GM12878 (cell line): Measurements from ENCODE around the gene VASH2. TPM values are rescaled to one million over a fixed set of nuclear protein-coding genes. Genes with fewer than 3 reads are reported as not detected.

Experiments
- ATAC-seq: fragments of 200-7000 bp; cut with Tn5 transposase; 3 replicates; pipeline ENCODE4 v1.9.1; 2020; ENCODE audit warnings: mild to moderate bottlenecking, moderate library complexity
- BruUV-seq: library from RNA; stranded (reverse); fragments of 400-500 nt; replicated peaks from 2 replicates; lab custom pipeline; 2021; lab: Mats Ljungman, UMichigan
- CTCF ChIA-PET: fragments of 300-600 bp; sonication (Branson Sonifier 250); formaldehyde crosslinking; extraction: SDS; loops from one replicate; lab custom pipeline; 2021; ENCODE audit warnings: inconsistent platforms; lab: Yijun Ruan, JAX
- POLR2A ChIA-PET: fragments of 350-600 bp; formaldehyde crosslinking; extraction: SDS; loops from one replicate; lab custom pipeline; 2021; ENCODE audit warnings: inconsistent platforms; lab: Charles Lee
- RAD21 ChIA-PET: fragments of 300-600 bp; sonication (Branson Sonifier 250); formaldehyde crosslinking; loops from one replicate; lab custom pipeline; 2023; ENCODE audit warnings: antibody characterized with exemption; ENCODE audit not compliant: unreplicated experiment; lab: Charles Lee
- SMC1A ChIA-PET: fragments of 300-600 bp; sonication (Branson Sonifier 250); formaldehyde crosslinking; loops from one replicate; lab custom pipeline; 2023; ENCODE audit not compliant: unreplicated experiment, uncharacterized antibody; lab: Charles Lee
- DNase-seq: peaks from one replicate; pipeline ENCODE4 v3.0.0-alpha.2; 2011; ENCODE audit warnings: low read depth, low spot score
- FAIRE-seq: peaks from 3 replicates; lab custom pipeline; 2011; peaks lifted over from hg19 to GRCh38; lab: Jason Lieb, UNC
- H2AFZ ChIP-seq: 2 replicates; pipeline ENCODE4 v1.6.0; 2011; ENCODE audit warnings: low read depth, low read length, control low read depth; ENCODE audit not compliant: control insufficient read depth
- H3K27ac ChIP-seq: 2 replicates; pipeline ENCODE4 v1.5.1; 2011; ENCODE audit warnings: control low read depth; ENCODE audit not compliant: control insufficient read depth, insufficient read depth
- H3K27me3 ChIP-seq, 2 experiments: replicated peaks in 1 of 2; 2 replicates each; pipeline versions ENCODE4 v1.6.0 to v1.6.1; 2011; ENCODE audit warnings: low read length in 1 of 2; ENCODE audit not compliant: control insufficient read depth in 2 of 2, insufficient read depth in 2 of 2
- H3K36me3 ChIP-seq, 2 experiments: 2 replicates each; pipeline ENCODE4 v1.5.1; 2011; ENCODE audit warnings: low read length in 1 of 2; ENCODE audit not compliant: control insufficient read depth in 2 of 2, insufficient read depth in 2 of 2
- H3K4me1 ChIP-seq: 2 replicates; pipeline ENCODE4 v1.6.1; 2011; ENCODE audit warnings: mild to moderate bottlenecking, low read length, moderate library complexity, mixed read lengths; ENCODE audit not compliant: control insufficient read depth, insufficient read depth
- H3K4me2 ChIP-seq: 2 replicates; pipeline ENCODE4 v1.6.0; 2011; ENCODE audit warnings: control low read depth; ENCODE audit not compliant: control insufficient read depth, insufficient read depth
- H3K4me3 ChIP-seq: fragments of 200-600 bp; sonication (generic); 2 replicates; pipeline ENCODE4 v1.5.1; 2016
- H3K79me2 ChIP-seq: 2 replicates; pipeline ENCODE4 v1.6.0; 2011; ENCODE audit warnings: low read length; ENCODE audit not compliant: control insufficient read depth, insufficient read depth
- H3K9ac ChIP-seq: 2 replicates; pipeline ENCODE4 v1.8.0; 2011; ENCODE audit warnings: low read length, control low read depth, mixed read lengths; ENCODE audit not compliant: control insufficient read depth, insufficient read depth
- H3K9me3 ChIP-seq: replicated peaks from 3 replicates; pipeline ENCODE4 v1.5.1; 2011; ENCODE audit warnings: mild to moderate bottlenecking, low read length; ENCODE audit not compliant: control insufficient read depth, insufficient read depth
- H4K20me1 ChIP-seq: 2 replicates; pipeline ENCODE4 v1.6.0; 2011; ENCODE audit not compliant: control insufficient read depth, insufficient read depth
- BACH1 ChIP-seq: fragments of 450-650 bp; IDR thresholded peaks from 2 replicates; pipeline ENCODE4 v1.6.1; 2017; ENCODE audit warnings: mild to moderate bottlenecking, borderline replicate concordance
- BCL11A ChIP-seq: IDR thresholded peaks from 2 replicates; pipeline ENCODE4 v1.6.1; 2011; ENCODE audit warnings: low read depth, low read length
- BHLHE40 ChIP-seq, 2 experiments: fragments of 450-650 bp in 1 of 2; IDR thresholded peaks; 2 replicates each; pipeline ENCODE4 v1.6.1; 2011 to 2017; ENCODE audit warnings: low read depth in 2 of 2, borderline replicate concordance in 1 of 2, improper control_type of control experiment in 1 of 2, low read length in 1 of 2, mild to moderate bottlenecking in 1 of 2
- CBX5 ChIP-seq: sonication (generic); IDR thresholded peaks from 2 replicates; pipeline ENCODE4 v1.6.1; 2016; ENCODE audit warnings: low read depth, moderate library complexity, mild to moderate bottlenecking, inconsistent platforms
- HDAC2 ChIP-seq: fragments of 200-600 bp; sonication (generic); IDR thresholded peaks from 2 replicates; pipeline ENCODE4 v1.6.1; 2017
- HDGF ChIP-seq: fragments of 450-650 bp; IDR thresholded peaks from 2 replicates; pipeline ENCODE4 v1.6.1; 2016; ENCODE audit warnings: antibody characterized with exemption
- IKZF2 ChIP-seq, 2 experiments: fragments of 450-650 bp; IDR thresholded peaks; 2 replicates each; pipeline ENCODE4 v1.6.1; 2017; ENCODE audit warnings: mild to moderate bottlenecking in 2 of 2, moderate library complexity in 2 of 2
- IRF4 ChIP-seq: IDR thresholded peaks from 2 replicates; pipeline ENCODE4 v1.6.1; 2011; ENCODE audit warnings: low read depth, low read length
- LARP7 ChIP-seq: fragments of 450-650 bp; IDR thresholded peaks from 2 replicates; pipeline ENCODE4 v1.6.1; 2017; ENCODE audit warnings: mild to moderate bottlenecking
- MXI1 ChIP-seq: fragments of 150-350 bp; IDR thresholded peaks from 2 replicates; pipeline ENCODE4 v1.6.1; 2011; ENCODE audit warnings: low read depth, mild to moderate bottlenecking, inconsistent platforms, low read length, improper control_type of control experiment
- NBN ChIP-seq: fragments of 450-650 bp; IDR thresholded peaks from 2 replicates; pipeline ENCODE4 v1.6.1; 2016
- SMC3 ChIP-seq: IDR thresholded peaks from 2 replicates; pipeline ENCODE4 v1.6.1; 2011; ENCODE audit warnings: low read length, improper control_type of control experiment, borderline replicate concordance
- ZNF207 ChIP-seq: fragments of 450-650 bp; IDR thresholded peaks from 2 replicates; pipeline ENCODE4 v1.6.1; 2014; ENCODE audit warnings: antibody characterized with exemption, mild to moderate bottlenecking, borderline replicate concordance
- WGBS: methylation state at CpG from one replicate; pipeline ENCODE4 v1.1.6; 2016; ENCODE audit warnings: low lambda C conversion rate; ENCODE audit not compliant: insufficient replicate concordance, insufficient coverage; ENCODE audit errors: missing lambda C conversion rate; 5-methylcytosine and 5-hydroxymethylcytosine counted together
- in situ Hi-C: fragments of 300-500 bp; cut with MboI; formaldehyde crosslinking; loops from 9 replicates; pipeline ENCODE4 v1.14.3; 2018; ENCODE audit warnings: mixed read lengths
- intact Hi-C: fragments of 100-400 bp; cut with micrococcal nuclease; formaldehyde crosslinking; loops from one replicate; pipeline ENCODE4 v1.14.2; 2022; ENCODE audit not compliant: unreplicated experiment
- polyA plus RNA-seq, 11 experiments: library from polyadenylated mRNA; depleted of rRNA in 4 of 11; unstranded in 6 of 11; stranded (reverse) in 5 of 11; fragments of >200 nt; fragmentation: Nextera tagmentation in 4 of 11; fragmentation: Illumina TruSeq in 1 of 11; extraction: Ambion mirVana in 4 of 11; extraction: Trizol in 1 of 11; gene quantifications; 1 replicate in 1 of 11; 2 replicates in 10 of 11; pipeline versions ENCODE4 v1.2.1 to v1.2.3, GENCODE V29; 2011 to 2016; ENCODE audit warnings: inconsistent platforms in 2 of 11, missing spikeins in 2 of 11, low read depth in 1 of 11
- total RNA-seq, 4 experiments: library from RNA; depleted of rRNA in 3 of 4; stranded (reverse); fragments of >200 nt in 3 of 4; fragmentation: Illumina TruSeq in 1 of 4; extraction: Trizol in 1 of 4; gene quantifications; 2 replicates each; pipeline versions ENCODE4 v1.2.1 to v1.2.3, GENCODE V29; 2013 to 2021
- TF ChIP-seq, protein P1 (sequence below): fragments of 150-350 bp; IDR thresholded peaks from 2 replicates; pipeline ENCODE4 v1.6.1; 2014; ENCODE audit warnings: mild to moderate bottlenecking, low read depth, low read length
- TF ChIP-seq, protein P2 (sequence below): fragments of 450-650 bp; formaldehyde crosslinking; IDR thresholded peaks from 2 replicates; pipeline ENCODE4 v1.4.0; 2020; ENCODE audit warnings: mild to moderate bottlenecking, moderate library complexity
- TF ChIP-seq, protein P3 (sequence below): fragments of 450-650 bp; IDR thresholded peaks from 2 replicates; pipeline ENCODE4 v1.6.1; 2018; ENCODE audit warnings: borderline replicate concordance, mild to moderate bottlenecking; ENCODE audit not compliant: partially characterized antibody

Gene VASH2
- total and polyA plus RNA-seq, 10 of the 15 experiments (the other 5 are each of a cell fraction or from before 2014, with no cell fraction given), result 5.4 to 29.7 (median 21.7) TPM

DNA sequence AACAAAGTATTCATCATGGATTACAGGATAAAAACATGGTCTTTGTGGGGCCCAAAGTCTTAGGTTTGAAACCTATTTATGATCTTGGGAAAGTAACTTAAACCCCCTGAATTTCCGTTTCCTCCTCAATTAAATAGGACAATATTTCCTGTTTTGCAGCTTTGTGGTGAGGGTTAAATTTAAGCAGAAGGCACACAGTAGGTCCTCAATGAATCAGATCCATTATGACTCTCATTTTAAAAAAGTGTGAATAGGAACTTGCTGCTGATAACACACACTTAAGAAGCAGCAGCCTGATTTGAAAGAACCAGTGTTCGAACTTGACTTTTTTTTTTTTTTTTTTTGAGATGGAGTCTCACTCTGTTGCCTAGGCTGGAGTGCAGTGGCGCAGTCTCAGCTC lies 41.4 kb upstream of the VASH2 start:
- Histone ChIP-seq H3K4me3 (no peak overlapping the region), H3K4me2 (no peak overlapping the region), H2AFZ (no peak overlapping the region), H3K27ac (no peak overlapping the region), H3K9ac (no peak overlapping the region), H3K79me2 (no peaks in the 10 kb centered on the region), H3K4me1 (no peaks in the 10 kb centered on the region), H4K20me1 (no peaks in the 10 kb centered on the region), H3K27me3 (no peaks in the 10 kb centered on the region), H3K9me3 (no peaks in the 10 kb centered on the region), H3K36me3 (no peaks in the 10 kb centered on the region)
- 87% methylated on average over 1 of the region's 3 CpGs for WGBS
- ChIA-PET SMC1A (interaction anchor here (1.3 to 1.5 kb wide), 2 partner anchors 31 to 94 kb away, joined by 3 read pairs; no protein-coding TSS in a partner anchor), RAD21 (interaction anchor here (0.7 kb wide), 1 partner anchor 46 kb away, joined by 5 read pairs; no protein-coding TSS in a partner anchor), CTCF (interaction anchor here (0.6 to 0.8 kb wide), 2 partner anchors 96 to 1025 kb away, joined by 3 read pairs; no protein-coding TSS in a partner anchor), POLR2A (no interaction called here)
- intact Hi-C loops (no loop called here), in situ Hi-C loops (no loop called here)
- ATAC-seq (no peak), FAIRE-seq (no peak), DNase-seq (no peak)
- TF ChIP-seq IKZF2 (IDR thresholded peaks at IDR 0.05) (no peak), HDGF (no peak), LARP7 (no peak), BCL11A (no peak), HDAC2 (no peak), SMC3 (no peak), ZNF207 (no peak), BHLHE40 (IDR thresholded peaks at IDR 0.05; ENCODE audit: borderline replicate concordance in 1 of 2, low read depth in 2 of 2, low read length in 1 of 2) (no peak), IRF4 (no peak), CBX5 (no peak), BACH1 (no peak), NBN (no peak), MXI1 (no peak)
- TF ChIP-seq, protein P1, sequence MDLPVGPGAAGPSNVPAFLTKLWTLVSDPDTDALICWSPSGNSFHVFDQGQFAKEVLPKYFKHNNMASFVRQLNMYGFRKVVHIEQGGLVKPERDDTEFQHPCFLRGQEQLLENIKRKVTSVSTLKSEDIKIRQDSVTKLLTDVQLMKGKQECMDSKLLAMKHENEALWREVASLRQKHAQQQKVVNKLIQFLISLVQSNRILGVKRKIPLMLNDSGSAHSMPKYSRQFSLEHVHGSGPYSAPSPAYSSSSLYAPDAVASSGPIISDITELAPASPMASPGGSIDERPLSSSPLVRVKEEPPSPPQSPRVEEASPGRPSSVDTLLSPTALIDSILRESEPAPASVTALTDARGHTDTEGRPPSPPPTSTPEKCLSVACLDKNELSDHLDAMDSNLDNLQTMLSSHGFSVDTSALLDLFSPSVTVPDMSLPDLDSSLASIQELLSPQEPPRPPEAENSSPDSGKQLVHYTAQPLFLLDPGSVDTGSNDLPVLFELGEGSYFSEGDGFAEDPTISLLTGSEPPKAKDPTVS, result no peak
- TF ChIP-seq, protein P2, sequence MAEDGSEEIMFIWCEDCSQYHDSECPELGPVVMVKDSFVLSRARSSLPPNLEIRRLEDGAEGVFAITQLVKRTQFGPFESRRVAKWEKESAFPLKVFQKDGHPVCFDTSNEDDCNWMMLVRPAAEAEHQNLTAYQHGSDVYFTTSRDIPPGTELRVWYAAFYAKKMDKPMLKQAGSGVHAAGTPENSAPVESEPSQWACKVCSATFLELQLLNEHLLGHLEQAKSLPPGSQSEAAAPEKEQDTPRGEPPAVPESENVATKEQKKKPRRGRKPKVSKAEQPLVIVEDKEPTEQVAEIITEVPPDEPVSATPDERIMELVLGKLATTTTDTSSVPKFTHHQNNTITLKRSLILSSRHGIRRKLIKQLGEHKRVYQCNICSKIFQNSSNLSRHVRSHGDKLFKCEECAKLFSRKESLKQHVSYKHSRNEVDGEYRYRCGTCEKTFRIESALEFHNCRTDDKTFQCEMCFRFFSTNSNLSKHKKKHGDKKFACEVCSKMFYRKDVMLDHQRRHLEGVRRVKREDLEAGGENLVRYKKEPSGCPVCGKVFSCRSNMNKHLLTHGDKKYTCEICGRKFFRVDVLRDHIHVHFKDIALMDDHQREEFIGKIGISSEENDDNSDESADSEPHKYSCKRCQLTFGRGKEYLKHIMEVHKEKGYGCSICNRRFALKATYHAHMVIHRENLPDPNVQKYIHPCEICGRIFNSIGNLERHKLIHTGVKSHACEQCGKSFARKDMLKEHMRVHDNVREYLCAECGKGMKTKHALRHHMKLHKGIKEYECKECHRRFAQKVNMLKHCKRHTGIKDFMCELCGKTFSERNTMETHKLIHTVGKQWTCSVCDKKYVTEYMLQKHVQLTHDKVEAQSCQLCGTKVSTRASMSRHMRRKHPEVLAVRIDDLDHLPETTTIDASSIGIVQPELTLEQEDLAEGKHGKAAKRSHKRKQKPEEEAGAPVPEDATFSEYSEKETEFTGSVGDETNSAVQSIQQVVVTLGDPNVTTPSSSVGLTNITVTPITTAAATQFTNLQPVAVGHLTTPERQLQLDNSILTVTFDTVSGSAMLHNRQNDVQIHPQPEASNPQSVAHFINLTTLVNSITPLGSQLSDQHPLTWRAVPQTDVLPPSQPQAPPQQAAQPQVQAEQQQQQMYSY (CRISPR knock-in tag), result no peak
- TF ChIP-seq, protein P3, sequence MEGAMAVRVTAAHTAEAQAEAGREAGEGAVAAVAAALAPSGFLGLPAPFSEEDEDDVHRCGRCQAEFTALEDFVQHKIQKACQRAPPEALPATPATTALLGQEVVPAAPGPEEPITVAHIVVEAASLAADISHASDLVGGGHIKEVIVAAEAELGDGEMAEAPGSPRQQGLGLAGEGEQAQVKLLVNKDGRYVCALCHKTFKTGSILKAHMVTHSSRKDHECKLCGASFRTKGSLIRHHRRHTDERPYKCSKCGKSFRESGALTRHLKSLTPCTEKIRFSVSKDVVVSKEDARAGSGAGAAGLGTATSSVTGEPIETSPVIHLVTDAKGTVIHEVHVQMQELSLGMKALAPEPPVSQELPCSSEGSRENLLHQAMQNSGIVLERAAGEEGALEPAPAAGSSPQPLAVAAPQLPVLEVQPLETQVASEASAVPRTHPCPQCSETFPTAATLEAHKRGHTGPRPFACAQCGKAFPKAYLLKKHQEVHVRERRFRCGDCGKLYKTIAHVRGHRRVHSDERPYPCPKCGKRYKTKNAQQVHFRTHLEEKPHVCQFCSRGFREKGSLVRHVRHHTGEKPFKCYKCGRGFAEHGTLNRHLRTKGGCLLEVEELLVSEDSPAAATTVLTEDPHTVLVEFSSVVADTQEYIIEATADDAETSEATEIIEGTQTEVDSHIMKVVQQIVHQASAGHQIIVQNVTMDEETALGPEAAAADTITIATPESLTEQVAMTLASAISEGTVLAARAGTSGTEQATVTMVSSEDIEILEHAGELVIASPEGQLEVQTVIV, result no peak
- no TSS peak for BruUV-seq
